Effector memory CD8-positive, alpha-beta T cell (primary cell): ENCODE data around the gene ADAMTS14.
"Not testable (repeated sequence)": the region's sequence is repeated elsewhere in the genome, so short reads cannot be mapped to it uniquely, and the experiment has no call there.

ENCODE experiments used
- ATAC-seq: fragments of 150-1000 bp; cut with Tn5 transposase; replicated peaks from 2 replicates; pipeline ENCODE4 v1.10.0; 2021; ENCODE audit warnings: mild to moderate bottlenecking, moderate library complexity
- DNase-seq, 3 experiments: peaks; one replicate each; pipeline ENCODE4 v3.0.0; 2021
- H3K27ac Mint-ChIP-seq, 2 donors: one replicate each; pipeline ENCODE4 v1.8.0; 2022; ENCODE audit warnings: mild to moderate bottlenecking in 2 of 2, mixed read lengths in 2 of 2, moderate library complexity in 2 of 2
- H3K27me3 Mint-ChIP-seq, 2 donors: one replicate each; pipeline ENCODE4 v1.8.0; 2022; ENCODE audit warnings: mixed read lengths in 2 of 2
- H3K36me3 Mint-ChIP-seq: one replicate; pipeline ENCODE4 v1.8.0; 2022; ENCODE audit warnings: mild to moderate bottlenecking, moderate library complexity, mixed read lengths; ENCODE audit not compliant: insufficient read depth
- H3K4me1 Mint-ChIP-seq, 2 donors: one replicate each; pipeline ENCODE4 v1.8.0; 2022; ENCODE audit warnings: low read depth in 2 of 2, mixed read lengths in 2 of 2
- H3K4me3 Mint-ChIP-seq, 2 donors: one replicate each; pipeline ENCODE4 v1.8.0; 2022; ENCODE audit warnings: mild to moderate bottlenecking in 2 of 2, mixed read lengths in 2 of 2, moderate library complexity in 2 of 2
- H3K9me3 Mint-ChIP-seq, 2 donors: one replicate each; pipeline ENCODE4 v1.8.0; 2022; ENCODE audit warnings: mixed read lengths in 2 of 2

Gene ADAMTS14

GRCh38 chr10:70663458-70664409 is 8.6 kb upstream of the ADAMTS14 start:
- not testable (repeated sequence) for H3K9me3 Mint-ChIP-seq, H3K4me1 Mint-ChIP-seq, H3K27ac Mint-ChIP-seq, H3K4me3 Mint-ChIP-seq, H3K36me3 Mint-ChIP-seq, ATAC-seq, DNase-seq
- H3K27me3 Mint-ChIP-seq, result peaks cover 16 to 22% of the 10 kb centered on the region in 2 donors

GRCh38 chr10:70664702-70665195 is 7.6 kb upstream of the ADAMTS14 start:
- peak overlapping the region in 1 of 2 donors; percentile 62 for H3K27ac Mint-ChIP-seq
- DNase-seq (no peak), ATAC-seq (no peak)
- H3K4me1 Mint-ChIP-seq, result peaks cover 0 to 9% of the 10 kb centered on the region in 2 donors
- peaks cover 16 to 22% of the 10 kb centered on the region in 2 donors for H3K27me3 Mint-ChIP-seq
- H3K4me3 Mint-ChIP-seq, result no peak overlapping the region
- no peaks in the 10 kb centered on the region for H3K36me3 Mint-ChIP-seq
- no peaks in the 10 kb centered on the region for H3K9me3 Mint-ChIP-seq

GRCh38 chr10:70666960-70667798 is 5.1 kb upstream of the ADAMTS14 start:
- Mint-ChIP-seq H3K4me1 (peaks cover 5 to 6% of the 10 kb centered on the region in 2 donors), H3K27ac (peak overlapping the region in 1 of 2 donors; percentile 45), H3K36me3 (no peaks in the 10 kb centered on the region), H3K4me3 (no peak overlapping the region), H3K9me3 (no peaks in the 10 kb centered on the region), H3K27me3 (peaks cover 6 to 25% of the 10 kb centered on the region in 2 donors)
- DNase-seq, result no peak
- ATAC-seq, result no peak

DNA sequence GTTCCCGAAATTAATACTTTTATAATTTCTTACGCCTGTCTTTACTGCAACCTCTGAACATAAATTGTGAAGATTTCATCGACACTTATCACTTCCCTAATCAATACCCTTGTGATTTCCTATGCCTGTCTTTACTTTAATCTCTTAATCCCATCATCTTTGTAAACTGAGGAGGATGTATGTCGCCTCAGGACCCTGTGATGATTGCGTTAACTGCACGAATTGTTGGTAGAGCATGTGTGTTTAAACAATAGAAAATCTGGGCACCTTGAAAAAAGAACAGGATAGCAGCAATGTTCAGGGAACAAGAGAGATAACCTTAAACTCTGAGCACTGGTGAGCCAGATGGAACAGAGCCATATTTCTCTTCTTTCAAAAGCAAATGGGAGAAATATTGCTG is 4.5 kb upstream of the ADAMTS14 start:
- ATAC-seq, H3K36me3 Mint-ChIP-seq, DNase-seq, H3K4me1 Mint-ChIP-seq, H3K9me3 Mint-ChIP-seq, H3K27ac Mint-ChIP-seq, H3K4me3 Mint-ChIP-seq: not testable (repeated sequence)
- peaks cover 6 to 21% of the 10 kb centered on the region in 2 donors for H3K27me3 Mint-ChIP-seq

GRCh38 chr10:70668454-70668970 is 3.8 kb upstream of the ADAMTS14 start:
- H3K9me3 Mint-ChIP-seq, result no peaks in the 10 kb centered on the region
- H3K4me1 Mint-ChIP-seq, result peaks cover 11 to 12% of the 10 kb centered on the region in 2 donors
- ATAC-seq (no peak), DNase-seq (no peak)
- H3K4me3 Mint-ChIP-seq, result no peak overlapping the region
- H3K36me3 Mint-ChIP-seq, result no peaks in the 10 kb centered on the region
- peaks cover 13 to 22% of the 10 kb centered on the region in 2 donors for H3K27me3 Mint-ChIP-seq
- H3K27ac Mint-ChIP-seq, result no peak overlapping the region

GRCh38 chr10:70669015-70669414 is 3.3 kb upstream of the ADAMTS14 start:
- no peak overlapping the region for H3K27ac Mint-ChIP-seq
- no peak overlapping the region for H3K4me3 Mint-ChIP-seq
- H3K4me1 Mint-ChIP-seq, result peaks cover 11 to 12% of the 10 kb centered on the region in 2 donors
- no peaks in the 10 kb centered on the region for H3K36me3 Mint-ChIP-seq
- H3K9me3 Mint-ChIP-seq, result no peaks in the 10 kb centered on the region
- ATAC-seq (no peak), DNase-seq (no peak)
- peaks cover 17 to 27% of the 10 kb centered on the region in 2 donors for H3K27me3 Mint-ChIP-seq

DNA sequence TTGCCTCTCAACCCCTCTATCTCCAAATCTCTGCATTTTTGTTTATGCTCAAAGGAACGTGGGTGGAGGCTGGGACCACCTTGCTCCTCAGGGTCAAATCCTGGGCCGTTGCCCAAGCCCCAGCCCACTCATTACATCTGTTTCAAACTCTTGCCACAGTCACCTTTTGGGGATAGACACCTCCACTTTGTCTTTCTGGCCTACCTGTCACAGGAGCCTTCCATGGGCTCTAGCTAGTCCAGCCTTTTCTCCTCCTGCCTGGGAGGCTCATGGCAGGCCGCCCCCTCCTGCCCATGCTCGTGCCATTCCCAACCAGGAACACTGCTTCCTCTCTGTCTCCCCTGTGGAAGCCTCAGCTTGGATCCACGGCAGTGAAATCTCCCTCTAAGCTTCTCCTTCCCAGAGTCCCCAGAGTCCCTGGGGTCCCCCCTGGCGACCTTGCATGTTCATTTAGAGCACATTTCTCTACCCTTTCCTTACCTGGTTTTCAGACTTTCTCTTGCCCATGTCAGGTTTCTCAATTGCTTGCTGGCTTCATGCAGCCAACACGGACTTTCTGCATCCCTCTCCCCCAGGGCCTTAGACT is 2.5 kb upstream of the ADAMTS14 start:
- H3K27ac Mint-ChIP-seq, result no peak overlapping the region
- no peaks in the 10 kb centered on the region for H3K36me3 Mint-ChIP-seq
- H3K4me3 Mint-ChIP-seq, result no peak overlapping the region
- H3K9me3 Mint-ChIP-seq, result no peaks in the 10 kb centered on the region
- ATAC-seq (no peak), DNase-seq (no peak)
- H3K4me1 Mint-ChIP-seq, result peaks cover 11 to 12% of the 10 kb centered on the region in 2 donors
- peaks cover 25 to 35% of the 10 kb centered on the region in 2 donors for H3K27me3 Mint-ChIP-seq

- H3K27ac Mint-ChIP-seq, result no peak overlapping the region
- H3K36me3 Mint-ChIP-seq, result no peaks in the 10 kb centered on the region
- no peak for ATAC-seq
- peaks cover 34 to 51% of the 10 kb centered on the region in 2 donors for H3K27me3 Mint-ChIP-seq
- peak overlapping the region; percentile 71 to 77 for H3K4me3 Mint-ChIP-seq
- DNase-seq, result no peak
- peaks cover 11 to 12% of the 10 kb centered on the region in 2 donors for H3K4me1 Mint-ChIP-seq
- no peaks in the 10 kb centered on the region for H3K9me3 Mint-ChIP-seq
Observed at GRCh38 chr10:70671619-70672164, 614 bp upstream of the ADAMTS14 start.

GRCh38 chr10:70673043-70673928 is 980 bp downstream of the ADAMTS14 start:
- no peak for DNase-seq
- Mint-ChIP-seq H3K9me3 (no peaks in the 10 kb centered on the region), H3K27me3 (peaks cover 34 to 51% of the 10 kb centered on the region in 2 donors), H3K36me3 (no peaks in the 10 kb centered on the region), H3K27ac (no peak overlapping the region), H3K4me3 (peak overlapping the region; percentile 61 to 79), H3K4me1 (peaks cover 7 to 16% of the 10 kb centered on the region in 2 donors)
- no peak for ATAC-seq

GRCh38 chr10:70673929-70674559 is 1.7 kb downstream of the ADAMTS14 start:
- ATAC-seq (no peak), DNase-seq (no peak)
- peak overlapping the region in 1 of 2 donors; percentile 61 for H3K4me3 Mint-ChIP-seq
- H3K27ac Mint-ChIP-seq, result no peak overlapping the region
- peaks cover 7 to 19% of the 10 kb centered on the region in 2 donors for H3K4me1 Mint-ChIP-seq
- H3K9me3 Mint-ChIP-seq, result no peaks in the 10 kb centered on the region
- H3K36me3 Mint-ChIP-seq, result no peaks in the 10 kb centered on the region
- H3K27me3 Mint-ChIP-seq, result peaks cover 34 to 51% of the 10 kb centered on the region in 2 donors

GRCh38 chr10:70674560-70675495 is 2.5 kb downstream of the ADAMTS14 start:
- Mint-ChIP-seq H3K27ac (no peak overlapping the region), H3K9me3 (no peaks in the 10 kb centered on the region), H3K27me3 (peaks cover 34 to 51% of the 10 kb centered on the region in 2 donors), H3K36me3 (no peaks in the 10 kb centered on the region), H3K4me1 (peaks cover 7 to 19% of the 10 kb centered on the region in 2 donors), H3K4me3 (peak overlapping the region in 1 of 2 donors; percentile 61)
- DNase-seq, result no peak
- no peak for ATAC-seq
